ENCODE measurements around the gene KIF5B. TPM values are rescaled to one million over a fixed set of nuclear protein-coding genes. Genes with fewer than 3 reads are reported as not detected.

KIF5B gene
- total and polyA plus RNA-seq, 9 of the 15 experiments (the other 6 are each of a cell fraction or from before 2014, with no cell fraction given), result 24.4 to 94.4 (median 68.9) TPM

DNA sequence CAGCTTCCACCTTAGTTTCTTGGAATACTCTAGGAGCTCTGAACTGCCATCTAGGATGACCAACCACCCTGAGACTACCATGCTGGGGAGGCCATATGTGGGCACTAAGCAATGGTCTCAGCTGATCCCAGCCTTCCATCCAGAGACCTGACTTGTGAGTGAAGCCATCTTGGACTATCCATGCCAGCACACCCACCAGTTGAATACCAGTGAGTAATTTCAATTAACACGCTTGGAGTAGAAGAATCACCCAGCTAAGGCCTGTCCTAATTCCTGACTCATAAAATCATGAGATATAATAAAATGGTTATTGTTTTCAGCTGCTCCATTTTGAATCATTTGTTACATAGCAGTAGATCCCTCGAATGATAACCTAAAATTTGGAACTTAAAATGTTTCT lies 5.2 kb upstream of the KIF5B start (continued):
- TF ChIP-seq, protein P1, sequence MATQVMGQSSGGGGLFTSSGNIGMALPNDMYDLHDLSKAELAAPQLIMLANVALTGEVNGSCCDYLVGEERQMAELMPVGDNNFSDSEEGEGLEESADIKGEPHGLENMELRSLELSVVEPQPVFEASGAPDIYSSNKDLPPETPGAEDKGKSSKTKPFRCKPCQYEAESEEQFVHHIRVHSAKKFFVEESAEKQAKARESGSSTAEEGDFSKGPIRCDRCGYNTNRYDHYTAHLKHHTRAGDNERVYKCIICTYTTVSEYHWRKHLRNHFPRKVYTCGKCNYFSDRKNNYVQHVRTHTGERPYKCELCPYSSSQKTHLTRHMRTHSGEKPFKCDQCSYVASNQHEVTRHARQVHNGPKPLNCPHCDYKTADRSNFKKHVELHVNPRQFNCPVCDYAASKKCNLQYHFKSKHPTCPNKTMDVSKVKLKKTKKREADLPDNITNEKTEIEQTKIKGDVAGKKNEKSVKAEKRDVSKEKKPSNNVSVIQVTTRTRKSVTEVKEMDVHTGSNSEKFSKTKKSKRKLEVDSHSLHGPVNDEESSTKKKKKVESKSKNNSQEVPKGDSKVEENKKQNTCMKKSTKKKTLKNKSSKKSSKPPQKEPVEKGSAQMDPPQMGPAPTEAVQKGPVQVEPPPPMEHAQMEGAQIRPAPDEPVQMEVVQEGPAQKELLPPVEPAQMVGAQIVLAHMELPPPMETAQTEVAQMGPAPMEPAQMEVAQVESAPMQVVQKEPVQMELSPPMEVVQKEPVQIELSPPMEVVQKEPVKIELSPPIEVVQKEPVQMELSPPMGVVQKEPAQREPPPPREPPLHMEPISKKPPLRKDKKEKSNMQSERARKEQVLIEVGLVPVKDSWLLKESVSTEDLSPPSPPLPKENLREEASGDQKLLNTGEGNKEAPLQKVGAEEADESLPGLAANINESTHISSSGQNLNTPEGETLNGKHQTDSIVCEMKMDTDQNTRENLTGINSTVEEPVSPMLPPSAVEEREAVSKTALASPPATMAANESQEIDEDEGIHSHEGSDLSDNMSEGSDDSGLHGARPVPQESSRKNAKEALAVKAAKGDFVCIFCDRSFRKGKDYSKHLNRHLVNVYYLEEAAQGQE (IDR thresholded peaks at IDR 0.05; ENCODE audit: borderline replicate concordance), result no peak
- TF ChIP-seq, protein P1 (CRISPR knock-in tag; IDR thresholded peaks at IDR 0.05; ENCODE audit: low read depth), result no peak
- TF ChIP-seq, protein P2, sequence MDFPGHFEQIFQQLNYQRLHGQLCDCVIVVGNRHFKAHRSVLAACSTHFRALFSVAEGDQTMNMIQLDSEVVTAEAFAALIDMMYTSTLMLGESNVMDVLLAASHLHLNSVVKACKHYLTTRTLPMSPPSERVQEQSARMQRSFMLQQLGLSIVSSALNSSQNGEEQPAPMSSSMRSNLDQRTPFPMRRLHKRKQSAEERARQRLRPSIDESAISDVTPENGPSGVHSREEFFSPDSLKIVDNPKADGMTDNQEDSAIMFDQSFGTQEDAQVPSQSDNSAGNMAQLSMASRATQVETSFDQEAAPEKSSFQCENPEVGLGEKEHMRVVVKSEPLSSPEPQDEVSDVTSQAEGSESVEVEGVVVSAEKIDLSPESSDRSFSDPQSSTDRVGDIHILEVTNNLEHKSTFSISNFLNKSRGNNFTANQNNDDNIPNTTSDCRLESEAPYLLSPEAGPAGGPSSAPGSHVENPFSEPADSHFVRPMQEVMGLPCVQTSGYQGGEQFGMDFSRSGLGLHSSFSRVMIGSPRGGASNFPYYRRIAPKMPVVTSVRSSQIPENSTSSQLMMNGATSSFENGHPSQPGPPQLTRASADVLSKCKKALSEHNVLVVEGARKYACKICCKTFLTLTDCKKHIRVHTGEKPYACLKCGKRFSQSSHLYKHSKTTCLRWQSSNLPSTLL (IDR thresholded peaks at IDR 0.05), result no peak

Measured in K562 (cell line).